GM06990 (cell line): ENCODE results near the gene ABHD8.

Experiments used
- DNase-seq: peaks from one replicate; pipeline ENCODE4 v3.0.0-alpha.2; 2011; ENCODE audit not compliant: insufficient read length; ENCODE audit errors: extremely low read depth
- H3K27me3 ChIP-seq: replicated peaks from 2 replicates; pipeline ENCODE4 v1.6.0; 2011; ENCODE audit warnings: low read length; ENCODE audit not compliant: control insufficient read depth, insufficient read depth
- H3K36me3 ChIP-seq: 2 replicates; pipeline ENCODE4 v1.5.1; 2011; ENCODE audit warnings: low read length; ENCODE audit not compliant: control insufficient read depth, insufficient read depth
- H3K4me3 ChIP-seq: replicated peaks from 2 replicates; pipeline ENCODE4 v1.5.1; 2011; ENCODE audit warnings: low read depth, mild to moderate bottlenecking, control low read depth, low read length
- TF ChIP-seq, protein P1 (sequence below): IDR thresholded peaks from 2 replicates; pipeline ENCODE4 v1.5.1; 2011; ENCODE audit warnings: low read length, control low read depth, mild to moderate bottlenecking, inconsistent platforms; ENCODE audit not compliant: insufficient read depth, poor library complexity, severe bottlenecking

The ABHD8 gene

DNA sequence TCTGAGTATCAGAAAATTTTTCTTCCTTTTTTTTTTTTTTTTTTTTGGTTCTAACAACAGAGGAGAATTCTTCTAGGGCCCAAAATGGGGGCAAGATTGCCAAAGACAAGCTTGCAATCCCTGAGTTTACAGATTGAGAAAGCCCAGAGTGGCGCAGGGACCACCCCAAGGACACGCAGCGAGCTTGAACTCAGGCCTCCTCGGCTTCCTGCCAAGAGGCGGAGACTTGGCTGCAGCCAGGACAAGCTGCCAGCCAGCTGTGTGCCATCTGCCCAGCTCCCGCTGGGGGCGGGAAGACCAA lies 1.9 kb upstream of the ABHD8 start:
- Histone ChIP-seq H3K27me3 (no peaks in the 10 kb centered on the region), H3K4me3 (peak overlapping the region; percentile 82), H3K36me3 (peaks cover 2% of the 10 kb centered on the region; the same call in 1 of the 2 replicates)
- TF ChIP-seq, protein P1, sequence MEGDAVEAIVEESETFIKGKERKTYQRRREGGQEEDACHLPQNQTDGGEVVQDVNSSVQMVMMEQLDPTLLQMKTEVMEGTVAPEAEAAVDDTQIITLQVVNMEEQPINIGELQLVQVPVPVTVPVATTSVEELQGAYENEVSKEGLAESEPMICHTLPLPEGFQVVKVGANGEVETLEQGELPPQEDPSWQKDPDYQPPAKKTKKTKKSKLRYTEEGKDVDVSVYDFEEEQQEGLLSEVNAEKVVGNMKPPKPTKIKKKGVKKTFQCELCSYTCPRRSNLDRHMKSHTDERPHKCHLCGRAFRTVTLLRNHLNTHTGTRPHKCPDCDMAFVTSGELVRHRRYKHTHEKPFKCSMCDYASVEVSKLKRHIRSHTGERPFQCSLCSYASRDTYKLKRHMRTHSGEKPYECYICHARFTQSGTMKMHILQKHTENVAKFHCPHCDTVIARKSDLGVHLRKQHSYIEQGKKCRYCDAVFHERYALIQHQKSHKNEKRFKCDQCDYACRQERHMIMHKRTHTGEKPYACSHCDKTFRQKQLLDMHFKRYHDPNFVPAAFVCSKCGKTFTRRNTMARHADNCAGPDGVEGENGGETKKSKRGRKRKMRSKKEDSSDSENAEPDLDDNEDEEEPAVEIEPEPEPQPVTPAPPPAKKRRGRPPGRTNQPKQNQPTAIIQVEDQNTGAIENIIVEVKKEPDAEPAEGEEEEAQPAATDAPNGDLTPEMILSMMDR = no peak
- no peak for DNase-seq

DNA sequence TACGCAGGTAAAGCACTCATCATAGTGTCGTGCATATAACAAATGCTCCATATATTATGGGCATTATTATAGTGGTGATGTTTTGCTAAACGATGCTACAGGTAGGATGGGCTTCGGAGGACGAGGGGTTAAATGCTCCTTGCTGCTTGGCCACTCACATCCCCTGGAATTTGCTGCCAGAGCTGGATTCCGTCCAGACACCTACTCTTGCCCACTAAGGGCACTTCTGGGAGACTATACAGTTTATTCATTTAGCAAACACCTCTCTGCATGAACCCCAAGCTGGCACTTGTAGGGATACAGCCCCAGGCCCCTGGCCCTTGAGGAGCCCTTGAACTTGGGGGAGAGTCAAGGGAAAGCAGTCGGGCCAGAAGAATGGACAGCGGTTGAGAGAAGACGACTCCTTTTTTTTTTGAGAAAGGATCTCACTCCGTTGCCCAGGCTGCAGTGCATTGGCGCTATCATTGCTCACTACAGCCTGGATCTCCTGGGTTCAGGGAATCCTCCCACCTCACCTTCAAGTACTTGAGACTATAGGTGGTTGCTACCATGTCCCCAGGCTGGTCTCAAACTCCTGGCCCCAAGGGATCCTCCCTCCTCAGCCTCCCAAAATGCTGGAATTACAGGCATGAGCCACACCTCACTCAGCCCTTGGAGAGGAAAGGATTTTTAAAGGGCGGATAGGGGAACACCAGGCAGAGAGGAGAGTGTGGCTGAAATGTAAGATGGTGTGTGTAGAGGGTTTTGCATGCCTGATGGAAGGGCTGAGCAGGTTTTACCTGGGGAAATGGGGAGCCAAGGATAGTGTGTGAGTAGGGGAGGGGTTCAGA lies 1.4 kb upstream of the ABHD8 start:
- H3K4me3 ChIP-seq = no peak overlapping the region
- no peaks in the 10 kb centered on the region for H3K27me3 ChIP-seq
- no peak for DNase-seq
- peaks cover 2% of the 10 kb centered on the region; the same call in 1 of the 2 replicates for H3K36me3 ChIP-seq
- TF ChIP-seq, protein P1 = no peak

DNA sequence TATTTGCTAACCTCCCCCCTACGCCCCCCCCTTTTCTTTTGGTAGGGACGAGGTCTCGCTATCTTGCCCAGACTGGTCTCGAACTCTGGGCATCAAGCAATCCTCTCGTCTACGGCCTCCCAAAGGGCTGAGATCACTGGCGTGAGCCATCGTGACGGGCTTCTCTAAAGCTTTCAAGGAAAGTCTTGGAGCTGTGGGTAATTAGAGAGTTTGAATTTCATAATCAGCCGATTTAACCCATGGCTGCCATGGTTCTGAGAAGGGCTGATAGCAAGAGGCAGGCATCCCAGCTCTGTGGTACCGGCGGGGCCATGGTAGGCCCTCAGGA lies 679 bp upstream of the ABHD8 start:
- no peak for DNase-seq
- TF ChIP-seq, protein P1 = no peak
- Histone ChIP-seq H3K4me3 (no peak overlapping the region), H3K36me3 (peaks cover 2% of the 10 kb centered on the region; the same call in 1 of the 2 replicates), H3K27me3 (no peaks in the 10 kb centered on the region)

DNA sequence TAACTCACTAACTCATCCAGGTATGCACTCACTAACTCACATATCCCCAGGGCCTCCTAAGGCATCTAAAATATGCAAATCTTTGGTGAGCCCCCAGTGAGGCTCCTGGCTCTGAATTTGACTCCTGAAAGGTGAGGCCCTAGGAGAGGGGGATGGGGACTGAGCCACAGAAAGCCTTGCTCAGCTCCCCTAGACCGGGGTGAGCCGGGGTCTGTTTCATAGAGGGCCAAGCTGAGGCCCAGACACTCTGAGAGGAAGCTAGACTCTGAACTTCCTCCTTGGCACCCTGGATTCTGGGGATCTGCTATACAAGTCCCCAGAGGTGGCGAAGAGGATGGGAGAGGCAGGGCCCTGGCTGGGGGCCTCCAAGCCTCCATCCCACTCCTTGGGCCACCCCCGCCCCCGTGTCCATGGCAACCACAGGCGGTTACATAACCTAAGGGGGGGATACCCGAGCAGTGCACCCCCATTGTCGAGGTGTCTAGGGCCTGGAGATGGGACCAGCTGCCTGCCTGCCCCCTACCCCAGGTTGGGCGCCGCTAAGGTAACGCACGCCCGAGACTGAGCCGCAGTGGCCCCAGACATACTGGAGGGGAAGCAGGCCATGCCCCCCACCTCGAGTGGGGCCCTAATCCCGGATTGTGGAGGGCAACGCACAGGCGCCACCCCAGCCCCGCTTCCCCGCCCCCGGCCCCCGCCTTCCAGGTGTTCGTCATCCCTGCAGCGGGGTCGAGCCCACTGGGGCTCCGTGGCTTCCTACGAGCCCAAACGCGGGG lies 646 bp downstream of the ABHD8 start:
- Histone ChIP-seq H3K27me3 (no peaks in the 10 kb centered on the region), H3K4me3 (peak overlapping the region; percentile 80), H3K36me3 (peaks cover 2% of the 10 kb centered on the region; the same call in 1 of the 2 replicates)
- TF ChIP-seq, protein P1 = no peak
- DNase-seq = no peak

DNA sequence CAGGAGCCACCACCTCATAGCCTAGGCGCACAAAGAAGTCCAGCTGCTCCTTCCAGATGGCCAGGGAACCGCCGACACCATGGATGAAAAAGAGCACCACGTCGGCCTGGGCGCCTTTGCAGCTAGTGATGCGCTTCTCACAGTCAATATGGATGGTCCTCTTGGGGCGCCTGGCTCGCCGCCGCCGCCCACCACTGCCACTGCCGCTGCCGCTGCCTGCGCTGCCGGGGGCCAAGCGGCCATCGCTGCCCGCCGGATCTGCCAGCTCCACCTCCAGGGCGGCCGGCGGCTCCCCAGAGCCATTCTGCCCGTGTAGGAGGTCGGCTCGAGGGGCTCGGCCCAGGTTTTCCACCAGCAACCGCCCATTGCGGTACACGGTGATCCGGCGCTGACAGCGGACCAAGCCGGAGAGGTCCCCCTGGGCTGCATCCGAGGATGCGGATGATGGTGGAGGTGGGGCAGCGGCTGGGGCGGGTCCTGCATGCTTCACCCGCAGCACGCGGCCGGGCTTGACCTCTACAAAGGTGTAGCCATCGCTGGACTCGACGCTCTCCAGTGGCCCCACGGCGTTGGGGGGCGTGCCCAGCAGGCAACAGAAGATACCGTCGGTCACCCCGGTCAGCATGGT lies 2.1 kb downstream of the ABHD8 start:
- TF ChIP-seq, protein P1 = no peak
- no peaks in the 10 kb centered on the region for H3K27me3 ChIP-seq
- DNase-seq = no peak
- H3K36me3 ChIP-seq = peaks cover 2% of the 10 kb centered on the region; the same call in 1 of the 2 replicates
- no peak overlapping the region for H3K4me3 ChIP-seq
